GM10847 (cell line): ENCODE data around the gene CYB5R2.

Source experiments
- POLR2A ChIP-seq: IDR thresholded peaks from 2 replicates; pipeline ENCODE4 v1.6.1; 2011; ENCODE audit not compliant: insufficient read length; ENCODE audit errors: extremely low read depth

The CYB5R2 gene

GRCh38 chr11:7672960-7673723, at the start of gene CYB5R2:
Gene CYB5R2 (minus strand): TSS chr11:7673500. CDS start chr11:7672825, 675 bp downstream.
- TF ChIP-seq POLR2A, result no peak

GRCh38 chr11:7714786-7715185, 41.5 kb upstream of the CYB5R2 start:
- TF ChIP-seq POLR2A, result no peak

GRCh38 chr11:7706377-7706776, 33.1 kb upstream of the CYB5R2 start, which contains the start of gene OVCH2:
Gene OVCH2 (minus strand): TSS chr11:7706477. CDS start chr11:7706394, 83 bp downstream.
- TF ChIP-seq POLR2A, result no peak

- no peak for TF ChIP-seq POLR2A
Observed at GRCh38 chr11:7703740-7704139, 30.4 kb upstream of the CYB5R2 start.

- TF ChIP-seq POLR2A, result no peak
Observed at GRCh38 chr11:7696424-7696823, 23.1 kb upstream of the CYB5R2 start.

GRCh38 chr11:7694235-7694634, 20.9 kb upstream of the CYB5R2 start:
- no peak for TF ChIP-seq POLR2A

GRCh38 chr11:7692426-7692825, 19.1 kb upstream of the CYB5R2 start:
- no peak for TF ChIP-seq POLR2A

GRCh38 chr11:7691759-7692350, 18.6 kb upstream of the CYB5R2 start:
- no peak for TF ChIP-seq POLR2A

- no peak for TF ChIP-seq POLR2A
Observed at GRCh38 chr11:7690648-7691047, 17.3 kb upstream of the CYB5R2 start.

- TF ChIP-seq POLR2A, result no peak
Observed at GRCh38 chr11:7689239-7689638, 15.9 kb upstream of the CYB5R2 start.

- TF ChIP-seq POLR2A, result no peak
Observed at GRCh38 chr11:7688238-7688826, 15.0 kb upstream of the CYB5R2 start.

- TF ChIP-seq POLR2A, result no peak
Observed at GRCh38 chr11:7687386-7687785, 14.1 kb upstream of the CYB5R2 start.

GRCh38 chr11:7686761-7687160, 13.5 kb upstream of the CYB5R2 start:
- TF ChIP-seq POLR2A, result no peak

GRCh38 chr11:7683571-7683970, 10.3 kb upstream of the CYB5R2 start:
- no peak for TF ChIP-seq POLR2A

- no peak for TF ChIP-seq POLR2A
Observed at GRCh38 chr11:7677796-7678201, 4.5 kb upstream of the CYB5R2 start.

- no peak for TF ChIP-seq POLR2A
Observed at GRCh38 chr11:7677071-7677470, 3.8 kb upstream of the CYB5R2 start.

GRCh38 chr11:7675631-7676030, 2.3 kb upstream of the CYB5R2 start:
- no peak for TF ChIP-seq POLR2A
